NCI-H1092 (cell line): ENCODE data around the gene NECAP2.

Experiments used
- DNase-seq: peaks from one replicate; lab custom pipeline; 2025; lab: John Stamatoyannopoulos, UW

Gene NECAP2

GRCh38 chr1:16440470-16441281, at the start of gene NECAP2:
Gene NECAP2, plus strand, starts transcription at chr1:16440724. Its CDS starts 38 bp downstream, at chr1:16440762.
- peak; percentile 94 for DNase-seq

- DNase-seq, result no peak
Observed at GRCh38 chr1:16391411-16391810, 49.1 kb upstream of the NECAP2 start.

- DNase-seq, result no peak
Observed at GRCh38 chr1:16392740-16393569, 47.6 kb upstream of the NECAP2 start.

GRCh38 chr1:16393570-16394521, 46.7 kb upstream of the NECAP2 start:
- DNase-seq, result no peak

GRCh38 chr1:16394977-16395376, 45.5 kb upstream of the NECAP2 start:
- DNase-seq, result no peak

- no peak for DNase-seq
Observed at GRCh38 chr1:16396591-16396990, 43.9 kb upstream of the NECAP2 start.

GRCh38 chr1:16397120-16397519, 43.4 kb upstream of the NECAP2 start:
- DNase-seq, result no peak

- DNase-seq, result no peak
Observed at GRCh38 chr1:16398371-16398953, 42.1 kb upstream of the NECAP2 start.

- DNase-seq, result no peak
Observed at GRCh38 chr1:16402742-16403141, 37.8 kb upstream of the NECAP2 start.

GRCh38 chr1:16405441-16405840, 35.1 kb upstream of the NECAP2 start:
- DNase-seq, result no peak

- no peak for DNase-seq
Observed at GRCh38 chr1:16406868-16407267, 33.7 kb upstream of the NECAP2 start.

GRCh38 chr1:16409536-16410152, 30.9 kb upstream of the NECAP2 start:
- no peak for DNase-seq

GRCh38 chr1:16410803-16411202, 29.7 kb upstream of the NECAP2 start:
- DNase-seq, result no peak

GRCh38 chr1:16413191-16413590, 27.3 kb upstream of the NECAP2 start:
- no peak for DNase-seq

GRCh38 chr1:16418823-16419425, 21.6 kb upstream of the NECAP2 start:
- no peak for DNase-seq

GRCh38 chr1:16420424-16421118, 20.0 kb upstream of the NECAP2 start:
- DNase-seq, result no peak

- no peak for DNase-seq
Observed at GRCh38 chr1:16421201-16421600, 19.3 kb upstream of the NECAP2 start.

- DNase-seq, result no peak
Observed at GRCh38 chr1:16422041-16422440, 18.5 kb upstream of the NECAP2 start.

GRCh38 chr1:16425125-16426025, 15.1 kb upstream of the NECAP2 start:
- DNase-seq, result no peak
